ENCODE measurements around the gene GPSM3.
"Not testable (repeated sequence)": the region's sequence is repeated elsewhere in the genome, so short reads cannot be mapped to it uniquely, and the experiment has no call there.

GPSM3 gene

GRCh38 chr6:32186151-32186840, 6.1 kb downstream of the GPSM3 start:
- peak; percentile 33 for DNase-seq
- H3K4me1 Mint-ChIP-seq (ENCODE audit: low read depth) = peaks cover 70% of the 10 kb centered on the region
- not testable (repeated sequence) for H3K27me3 Mint-ChIP-seq, H3K9me3 Mint-ChIP-seq
- peak overlapping the region; percentile 92 for H3K27ac Mint-ChIP-seq
- H3K4me3 Mint-ChIP-seq = peak overlapping the region; percentile 53
- H3K36me3 Mint-ChIP-seq (ENCODE audit: low read depth) = peaks cover 84% of the 10 kb centered on the region

GRCh38 chr6:32185681-32186131, 6.7 kb downstream of the GPSM3 start:
- peaks cover 86% of the 10 kb centered on the region for H3K36me3 Mint-ChIP-seq (ENCODE audit: low read depth)

GRCh38 chr6:32184084-32184640, 8.3 kb downstream of the GPSM3 start, which contains the start of gene AGER:
TSS of gene AGER (minus strand) at chr6:32184253. CDS start at chr6:32184222, 31 bp downstream.
- peaks cover 93% of the 10 kb centered on the region for H3K36me3 Mint-ChIP-seq (ENCODE audit: low read depth)

More at GRCh38 chr6:32185681-32186131, 6.7 kb downstream of the GPSM3 start:
- Mint-ChIP-seq H3K27ac (peak overlapping the region; percentile 92), H3K4me1 (ENCODE audit: low read depth) (peaks cover 70% of the 10 kb centered on the region), H3K4me3 (peak overlapping the region; percentile 53)
- H3K9me3 Mint-ChIP-seq, H3K27me3 Mint-ChIP-seq: not testable (repeated sequence)
- peak; percentile 70 for DNase-seq

GRCh38 chr6:32183483-32184083, 8.9 kb downstream of the GPSM3 start:
- peaks cover 82% of the 10 kb centered on the region for H3K4me1 Mint-ChIP-seq (ENCODE audit: low read depth)
- peaks cover 93% of the 10 kb centered on the region for H3K36me3 Mint-ChIP-seq (ENCODE audit: low read depth)
- DNase-seq = no peak
- H3K4me3 Mint-ChIP-seq = no peak overlapping the region
- H3K27ac Mint-ChIP-seq = peak overlapping the region; percentile 82
- no peaks in the 10 kb centered on the region for H3K27me3 Mint-ChIP-seq
- H3K9me3 Mint-ChIP-seq = no peaks in the 10 kb centered on the region

More at GRCh38 chr6:32184084-32184640, 8.3 kb downstream of the GPSM3 start, which contains the start of gene AGER:
- H3K27ac Mint-ChIP-seq = peak within 1 kb of the TSS; percentile 82
- no peaks in the 10 kb centered on the region for H3K27me3 Mint-ChIP-seq
- H3K4me1 Mint-ChIP-seq (ENCODE audit: low read depth) = peaks cover 82% of the 10 kb centered on the region
- no peaks in the 10 kb centered on the region for H3K9me3 Mint-ChIP-seq
- DNase-seq = peak; percentile 28
- no peak within 1 kb of the TSS for H3K4me3 Mint-ChIP-seq

GRCh38 chr6:32183030-32183429, 9.4 kb downstream of the GPSM3 start:
- DNase-seq = no peak
- Mint-ChIP-seq H3K4me1 (ENCODE audit: low read depth) (peaks cover 77% of the 10 kb centered on the region), H3K27me3 (no peaks in the 10 kb centered on the region), H3K9me3 (no peaks in the 10 kb centered on the region), H3K27ac (peak overlapping the region; percentile 82), H3K36me3 (ENCODE audit: low read depth) (peaks cover 92% of the 10 kb centered on the region), H3K4me3 (no peak overlapping the region)

GRCh38 chr6:32182555-32182981, 9.9 kb downstream of the GPSM3 start:
- Mint-ChIP-seq H3K9me3 (no peaks in the 10 kb centered on the region), H3K27me3 (no peaks in the 10 kb centered on the region), H3K36me3 (ENCODE audit: low read depth) (peaks cover 87% of the 10 kb centered on the region), H3K4me3 (no peak overlapping the region), H3K4me1 (ENCODE audit: low read depth) (peaks cover 74% of the 10 kb centered on the region), H3K27ac (peak overlapping the region; percentile 82)
- no peak for DNase-seq

- DNase-seq = no peak
- Mint-ChIP-seq H3K4me3 (no peak overlapping the region), H3K4me1 (ENCODE audit: low read depth) (peaks cover 74% of the 10 kb centered on the region), H3K36me3 (ENCODE audit: low read depth) (peaks cover 82% of the 10 kb centered on the region), H3K27ac (peak overlapping the region; percentile 82), H3K27me3 (no peaks in the 10 kb centered on the region), H3K9me3 (no peaks in the 10 kb centered on the region)
Measured at GRCh38 chr6:32181915-32182529, 10.4 kb downstream of the GPSM3 start.

- Mint-ChIP-seq H3K36me3 (ENCODE audit: low read depth) (peaks cover 74% of the 10 kb centered on the region), H3K4me3 (no peak overlapping the region), H3K27ac (peak overlapping the region; percentile 99), H3K9me3 (no peaks in the 10 kb centered on the region), H3K4me1 (ENCODE audit: low read depth) (peaks cover 74% of the 10 kb centered on the region), H3K27me3 (no peaks in the 10 kb centered on the region)
- DNase-seq = no peak
Measured at GRCh38 chr6:32181148-32181702, 11.2 kb downstream of the GPSM3 start.

GRCh38 chr6:32179766-32180405, 12.6 kb downstream of the GPSM3 start:
- Mint-ChIP-seq H3K27me3 (no peaks in the 10 kb centered on the region), H3K4me1 (ENCODE audit: low read depth) (peaks cover 72% of the 10 kb centered on the region), H3K36me3 (ENCODE audit: low read depth) (peaks cover 64% of the 10 kb centered on the region), H3K4me3 (peak overlapping the region; percentile 94), H3K9me3 (no peaks in the 10 kb centered on the region), H3K27ac (peak overlapping the region; percentile 99)
- DNase-seq = no peak

GRCh38 chr6:32178547-32179440, 13.6 kb downstream of the GPSM3 start:
- H3K27me3 Mint-ChIP-seq = no peaks in the 10 kb centered on the region
- H3K4me3 Mint-ChIP-seq = peak overlapping the region; percentile 94
- no peak for DNase-seq
- peaks cover 78% of the 10 kb centered on the region for H3K4me1 Mint-ChIP-seq (ENCODE audit: low read depth)
- no peaks in the 10 kb centered on the region for H3K9me3 Mint-ChIP-seq
- peak overlapping the region; percentile 99 for H3K27ac Mint-ChIP-seq
- H3K36me3 Mint-ChIP-seq (ENCODE audit: low read depth) = peaks cover 56% of the 10 kb centered on the region

- H3K36me3 Mint-ChIP-seq (ENCODE audit: low read depth) = peaks cover 48% of the 10 kb centered on the region
- H3K27ac Mint-ChIP-seq = peak within 1 kb of the TSS; percentile 99
- peak; percentile 87 for DNase-seq
- H3K9me3 Mint-ChIP-seq = no peaks in the 10 kb centered on the region
- peak within 1 kb of the TSS; percentile 94 for H3K4me3 Mint-ChIP-seq
- peaks cover 78% of the 10 kb centered on the region for H3K4me1 Mint-ChIP-seq (ENCODE audit: low read depth)
- H3K27me3 Mint-ChIP-seq = no peaks in the 10 kb centered on the region
Measured at GRCh38 chr6:32177788-32178546, 14.5 kb downstream of the GPSM3 start, which contains the start of gene RNF5. TSS of gene RNF5 (plus strand) at chr6:32178405. CDS start at chr6:32178512, 107 bp downstream.

GRCh38 chr6:32177183-32177787, 15.2 kb downstream of the GPSM3 start:
- Mint-ChIP-seq H3K27ac (peak overlapping the region; percentile 99), H3K36me3 (ENCODE audit: low read depth) (peaks cover 41% of the 10 kb centered on the region), H3K27me3 (no peaks in the 10 kb centered on the region), H3K4me1 (ENCODE audit: low read depth) (peaks cover 76% of the 10 kb centered on the region), H3K9me3 (no peaks in the 10 kb centered on the region), H3K4me3 (peak overlapping the region; percentile 94)
- DNase-seq = no peak
